Esophagus squamous epithelium (tissue), 4 donors: ENCODE data around the gene TFPT. TPM values are rescaled to one million over a fixed set of nuclear protein-coding genes. Genes with fewer than 3 reads are reported as not detected.

Experiments
- total RNA-seq, 4 donors: library from RNA; depleted of rRNA; stranded (reverse); fragments of >200 nt; gene quantifications; one replicate each; pipeline ENCODE4 v1.1.0, GENCODE V29; 2016

TFPT gene
- total RNA-seq, 4 donors from 2014 or later: 6.1 to 9.0 (median 7.4) TPM

Other genes with a start within 250 kb of the TFPT start
- 10 to 100 TPM in 1 of 4 donors, 1 to 10 TPM in 3; 4.1 to 30.7 (median 7.8) TPM for gene MYADM, start 247.8 kb downstream of the TFPT start, total RNA-seq
- gene PRKCG, start 233.5 kb downstream of the TFPT start, total RNA-seq: not detected
- not detected for gene CACNG7, start 206.4 kb downstream of the TFPT start, total RNA-seq
- gene CACNG8, start 152.7 kb downstream of the TFPT start, total RNA-seq: not detected
- 1 to 10 TPM in 1 of 4 donors, not detected in 3; 1.4 TPM for gene CACNG6, start 124.0 kb downstream of the TFPT start, total RNA-seq
- not detected for gene VSTM1, start 51.8 kb downstream of the TFPT start, total RNA-seq
- not detected for gene TARM1, start 34.3 kb downstream of the TFPT start, total RNA-seq
- 1 to 10 TPM in 2 of 4 donors, under 1 TPM in 1, not detected in 1; 0.70 to 1.6 (median 1.3) TPM for gene OSCAR, start 14.9 kb downstream of the TFPT start, total RNA-seq
- 10 to 100 TPM; 20.9 to 29.5 (median 25.4) TPM for gene NDUFA3, start 12.8 kb downstream of the TFPT start, total RNA-seq
- 10 to 100 TPM; 41.8 to 49.2 (median 43.2) TPM for gene PRPF31, start 97 bp upstream of the TFPT start, total RNA-seq
- gene CNOT3, start 22.1 kb upstream of the TFPT start, total RNA-seq: 10 to 100 TPM; 18.0 to 27.9 (median 18.7) TPM
- gene LENG1, start 44.1 kb upstream of the TFPT start, total RNA-seq: 1 to 10 TPM; 1.7 to 4.7 (median 4.3) TPM
- 10 to 100 TPM in 3 of 4 donors, 1 to 10 TPM in 1; 4.0 to 45.6 (median 17.5) TPM for gene TMC4, start 57.5 kb upstream of the TFPT start, total RNA-seq
- gene MBOAT7, start 73.9 kb upstream of the TFPT start, total RNA-seq: 10 to 100 TPM; 32.2 to 56.2 (median 40.8) TPM
- 10 to 100 TPM; 56.1 to 70.9 (median 64.4) TPM for gene TSEN34, start 75.7 kb upstream of the TFPT start, total RNA-seq
- gene RPS9, start 85.2 kb upstream of the TFPT start, total RNA-seq: 1,000 to 10,000 TPM; 1,466 to 2,803 (median 2,105) TPM
- 10 to 100 TPM in 1 of 4 donors, 1 to 10 TPM in 2, not detected in 1; 7.8 to 18.8 (median 8.3) TPM for gene LILRB3, start 107.3 kb upstream of the TFPT start, total RNA-seq
- gene LILRA6, start 127.1 kb upstream of the TFPT start, total RNA-seq: 1 to 10 TPM in 1 of 4 donors, under 1 TPM in 2, not detected in 1; 0.53 to 1.7 (median 0.95) TPM
- 1 to 10 TPM in 3 of 4 donors, not detected in 1; 1.4 to 9.3 (median 5.8) TPM for gene LILRB5, start 141.6 kb upstream of the TFPT start, total RNA-seq
- 1 to 10 TPM in 2 of 4 donors, under 1 TPM in 1, not detected in 1; 0.40 to 1.9 (median 1.0) TPM for gene LILRB2, start 165.5 kb upstream of the TFPT start, total RNA-seq
- gene LILRA5, start 197.5 kb upstream of the TFPT start, total RNA-seq: 1 to 10 TPM in 1 of 4 donors, under 1 TPM in 2, not detected in 1; 0.38 to 1.4 (median 0.70) TPM
- under 1 TPM in 1 of 4 donors, not detected in 3; 0.19 TPM for gene LILRA4, start 223.5 kb upstream of the TFPT start, total RNA-seq
- 10 to 100 TPM in 2 of 4 donors, 1 to 10 TPM in 1, under 1 TPM in 1; 0.57 to 11.4 (median 6.1) TPM for gene LAIR1, start 249.3 kb upstream of the TFPT start, total RNA-seq